ENCODE data around the gene IL17RA.
"Not testable (repeated sequence)": the region's sequence is repeated elsewhere in the genome, so short reads cannot be mapped to it uniquely, and the experiment has no call there.

Gene IL17RA, protein sequence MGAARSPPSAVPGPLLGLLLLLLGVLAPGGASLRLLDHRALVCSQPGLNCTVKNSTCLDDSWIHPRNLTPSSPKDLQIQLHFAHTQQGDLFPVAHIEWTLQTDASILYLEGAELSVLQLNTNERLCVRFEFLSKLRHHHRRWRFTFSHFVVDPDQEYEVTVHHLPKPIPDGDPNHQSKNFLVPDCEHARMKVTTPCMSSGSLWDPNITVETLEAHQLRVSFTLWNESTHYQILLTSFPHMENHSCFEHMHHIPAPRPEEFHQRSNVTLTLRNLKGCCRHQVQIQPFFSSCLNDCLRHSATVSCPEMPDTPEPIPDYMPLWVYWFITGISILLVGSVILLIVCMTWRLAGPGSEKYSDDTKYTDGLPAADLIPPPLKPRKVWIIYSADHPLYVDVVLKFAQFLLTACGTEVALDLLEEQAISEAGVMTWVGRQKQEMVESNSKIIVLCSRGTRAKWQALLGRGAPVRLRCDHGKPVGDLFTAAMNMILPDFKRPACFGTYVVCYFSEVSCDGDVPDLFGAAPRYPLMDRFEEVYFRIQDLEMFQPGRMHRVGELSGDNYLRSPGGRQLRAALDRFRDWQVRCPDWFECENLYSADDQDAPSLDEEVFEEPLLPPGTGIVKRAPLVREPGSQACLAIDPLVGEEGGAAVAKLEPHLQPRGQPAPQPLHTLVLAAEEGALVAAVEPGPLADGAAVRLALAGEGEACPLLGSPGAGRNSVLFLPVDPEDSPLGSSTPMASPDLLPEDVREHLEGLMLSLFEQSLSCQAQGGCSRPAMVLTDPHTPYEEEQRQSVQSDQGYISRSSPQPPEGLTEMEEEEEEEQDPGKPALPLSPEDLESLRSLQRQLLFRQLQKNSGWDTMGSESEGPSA

DNA sequence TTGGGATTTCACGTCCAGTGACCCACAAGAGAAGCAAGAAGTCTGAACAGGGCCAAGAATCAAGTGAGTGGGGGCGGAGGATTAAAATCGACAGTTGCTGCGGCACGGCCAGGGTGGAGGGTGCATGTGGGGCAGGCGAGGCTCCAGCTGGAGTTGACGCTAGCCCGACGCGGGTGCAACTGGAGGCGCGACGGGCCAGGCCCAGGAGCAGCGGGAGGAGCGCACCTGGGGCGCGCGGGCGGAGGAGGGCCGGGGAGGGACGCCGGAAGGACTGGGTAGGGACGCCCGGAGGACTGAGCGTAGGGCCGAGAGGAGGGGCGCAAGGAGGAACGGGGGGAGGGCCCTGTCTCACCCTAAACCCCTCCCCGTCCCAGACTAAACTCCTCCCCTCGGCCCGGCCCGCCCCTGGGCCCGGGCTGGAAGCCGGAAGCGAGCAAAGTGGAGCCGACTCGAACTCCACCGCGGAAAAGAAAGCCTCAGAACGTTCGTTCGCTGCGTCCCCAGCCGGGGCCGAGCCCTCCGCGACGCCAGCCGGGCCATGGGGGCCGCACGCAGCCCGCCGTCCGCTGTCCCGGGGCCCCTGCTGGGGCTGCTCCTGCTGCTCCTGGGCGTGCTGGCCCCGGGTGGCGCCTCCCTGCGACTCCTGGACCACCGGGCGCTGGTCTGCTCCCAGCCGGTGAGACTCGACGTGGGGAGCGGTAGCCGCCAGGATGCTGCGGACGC lies at the start of gene IL17RA:
IL17RA (plus strand) TSS at position 447 of the 723 bp plus-strand sequence; CDS start at position 539, 92 bp downstream.
- DNase-seq (ENCODE audit: low spot score), result peak; percentile 94

DNA sequence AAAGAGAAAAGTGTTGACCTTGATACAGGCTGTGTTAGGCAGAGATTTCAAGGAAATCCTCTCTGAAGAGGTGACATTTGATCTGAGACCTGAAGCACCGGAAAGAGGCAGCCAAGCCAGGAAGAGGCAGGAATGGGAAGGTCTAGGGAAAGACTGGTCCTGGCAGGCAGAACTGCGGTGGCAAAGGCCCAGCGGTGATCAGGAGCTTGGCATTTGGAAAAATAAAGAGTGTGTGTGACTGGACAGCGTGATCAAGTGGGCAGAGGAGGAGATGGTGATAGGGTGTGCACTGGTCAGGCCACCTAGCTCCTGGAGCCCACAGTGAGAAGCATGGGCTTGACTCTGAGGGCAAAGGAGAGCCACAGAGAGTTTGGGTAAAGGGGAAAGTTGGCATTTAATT lies 49.6 kb upstream of the IL17RA start:
- no peak for DNase-seq (ENCODE audit: low spot score)

DNA sequence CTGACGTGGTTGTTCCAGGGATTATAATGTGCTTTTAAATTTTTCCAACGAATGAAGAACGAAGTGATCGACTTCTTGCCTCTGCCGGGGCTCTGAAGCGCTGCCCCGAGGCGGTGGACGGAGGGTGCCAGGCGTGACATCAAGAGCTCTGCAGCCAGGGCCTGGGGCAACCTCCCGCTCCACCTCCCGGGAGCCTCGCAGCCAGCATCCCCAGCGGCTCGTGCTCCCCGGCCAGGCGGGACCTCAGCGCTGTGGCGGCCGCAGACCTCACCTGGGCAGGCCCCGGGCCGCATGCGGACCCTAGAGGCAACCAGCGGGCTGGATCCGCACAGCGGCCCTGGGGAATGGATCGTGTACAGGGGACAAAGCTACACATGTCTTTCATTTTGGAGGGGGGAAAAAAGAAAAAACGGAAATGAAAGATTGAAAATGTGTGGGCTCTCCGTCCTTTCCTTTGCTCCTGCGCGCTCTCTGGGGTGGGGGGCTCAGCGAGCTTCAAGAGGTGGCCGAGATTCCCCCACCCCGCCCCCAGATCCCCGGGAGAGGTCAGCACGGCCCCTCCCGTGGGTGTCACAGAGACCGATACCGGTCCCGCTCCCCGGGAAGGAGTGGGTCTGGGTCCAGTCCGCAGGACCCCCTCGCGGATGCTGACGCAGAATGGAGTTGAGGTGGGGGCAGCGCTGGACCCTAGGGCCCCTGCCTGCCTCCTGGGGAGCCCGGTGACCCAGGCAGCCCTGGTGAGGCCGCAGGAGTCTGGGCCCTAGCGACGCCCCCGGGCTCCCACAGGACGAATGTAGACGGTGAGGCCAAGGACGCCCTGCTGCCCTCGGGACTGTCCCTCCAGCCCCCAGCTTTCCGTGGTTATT lies 48.6 kb upstream of the IL17RA start:
- DNase-seq (ENCODE audit: low spot score), result not testable (repeated sequence)

DNA sequence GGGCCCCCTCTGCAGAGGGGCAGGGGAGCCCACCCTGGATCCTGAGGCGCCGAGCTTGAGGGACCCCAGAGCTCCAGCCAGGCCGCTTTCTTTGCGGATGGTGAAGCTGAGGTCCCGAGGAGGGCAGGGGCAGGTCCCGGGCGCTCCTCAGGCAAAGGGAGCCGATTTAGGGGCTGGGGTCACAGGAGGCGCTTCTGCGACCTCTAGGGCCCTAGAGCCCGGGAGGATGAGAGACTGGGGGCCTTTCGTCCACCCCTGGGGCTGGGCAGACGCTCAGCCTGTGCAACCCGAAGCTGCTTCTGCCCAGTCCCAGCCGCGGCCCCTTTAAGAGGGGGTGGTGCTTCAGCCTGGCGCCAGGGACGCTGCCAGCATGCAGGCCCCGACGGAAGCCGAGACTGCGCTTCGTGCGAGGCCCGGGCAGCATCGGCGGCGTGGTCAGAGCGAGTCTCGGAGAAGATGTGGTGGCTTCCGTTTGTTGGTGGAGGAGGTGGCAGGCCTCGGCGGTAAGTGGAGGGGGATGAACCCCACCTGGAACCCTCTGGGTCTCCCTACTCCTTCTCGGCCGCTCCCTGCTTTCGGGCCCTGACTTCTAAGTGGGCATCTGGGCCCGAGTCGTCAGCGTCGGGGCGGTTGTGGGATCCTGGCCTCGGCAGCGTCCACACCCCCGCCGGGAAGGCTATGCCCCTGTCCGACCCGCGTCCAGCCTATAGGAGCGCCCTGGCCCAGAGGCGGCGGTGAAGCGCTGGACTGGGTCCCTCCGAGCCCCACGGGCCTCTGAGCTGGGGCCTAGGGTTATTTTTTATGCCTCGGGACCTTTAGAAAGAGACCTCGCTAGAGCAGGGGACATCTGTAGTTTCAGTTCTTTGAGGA lies 47.7 kb upstream of the IL17RA start:
- DNase-seq (ENCODE audit: low spot score), result not testable (repeated sequence)

DNA sequence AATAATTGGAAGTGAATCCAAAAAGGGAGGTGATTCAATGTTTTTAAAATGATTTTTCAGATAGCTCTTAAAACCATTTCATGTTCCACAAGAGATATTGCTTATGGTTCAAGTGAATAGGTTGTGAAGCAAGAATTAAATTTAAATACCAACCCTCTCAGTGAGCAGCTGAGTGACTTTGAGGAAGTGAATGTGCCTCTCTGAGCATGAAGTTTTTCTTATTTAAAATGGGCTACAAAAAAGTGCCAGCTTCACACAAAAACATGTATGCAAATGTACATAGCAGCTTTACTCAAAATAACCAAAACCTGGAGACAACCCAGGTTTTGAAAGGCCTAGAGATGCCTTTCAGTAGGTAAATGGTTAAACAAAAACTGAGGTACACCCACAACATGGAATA lies 41.3 kb upstream of the IL17RA start:
- no peak for DNase-seq (ENCODE audit: low spot score)

DNA sequence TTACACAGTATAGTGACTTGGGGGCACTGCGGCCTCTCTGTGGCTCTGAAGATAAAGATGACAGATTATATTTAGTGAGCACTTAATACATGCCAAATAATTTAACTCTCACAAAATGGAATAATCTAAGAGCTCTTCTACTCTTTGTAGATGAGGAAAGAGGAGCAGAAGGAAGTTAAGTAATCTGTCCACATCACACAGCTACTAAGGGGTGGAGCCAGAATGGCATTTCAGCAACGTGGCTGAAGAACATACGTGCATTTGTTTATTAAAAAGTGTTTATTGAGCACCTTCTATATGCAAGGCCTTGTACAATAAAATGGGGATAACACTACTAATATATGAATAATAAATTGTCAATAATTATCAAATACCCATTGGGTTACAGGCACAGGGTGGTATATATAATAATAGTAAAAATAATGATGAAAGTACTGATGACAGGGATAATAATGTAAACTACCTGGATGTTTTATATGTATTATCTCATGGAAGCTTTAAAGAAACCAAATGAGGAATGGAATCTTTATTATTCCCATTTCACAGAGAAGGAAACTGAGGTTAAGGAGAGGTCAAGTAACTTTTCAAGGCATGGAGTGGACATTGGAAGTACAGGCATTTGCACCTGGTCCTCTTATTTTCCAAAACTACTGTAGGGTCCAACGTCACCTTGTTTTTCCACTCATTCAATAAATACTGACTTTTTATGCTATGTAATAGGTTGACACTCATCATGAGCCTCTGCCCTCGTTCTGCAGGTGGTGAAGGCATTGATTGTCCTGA lies 38.0 kb upstream of the IL17RA start:
- no peak for DNase-seq (ENCODE audit: low spot score)

DNA sequence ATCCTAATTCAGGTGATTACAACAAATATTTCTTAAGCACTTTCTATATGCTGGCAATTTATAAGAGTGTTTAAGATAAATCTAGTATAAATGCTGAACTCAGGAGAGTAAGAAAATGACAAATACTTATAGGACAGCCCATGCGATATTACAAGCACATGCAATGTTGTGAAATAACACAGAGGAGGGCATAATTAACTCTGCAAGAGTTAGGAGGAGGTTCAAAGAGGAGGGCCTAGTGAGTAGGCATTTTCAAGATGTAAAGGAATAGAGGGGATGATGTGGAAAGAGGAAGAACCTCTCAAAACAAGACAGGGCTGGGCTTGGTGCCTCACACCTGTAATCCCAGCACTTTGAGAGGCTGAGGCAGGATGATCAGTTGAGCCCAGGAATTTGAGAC lies 37.1 kb upstream of the IL17RA start:
- no peak for DNase-seq (ENCODE audit: low spot score)

DNA sequence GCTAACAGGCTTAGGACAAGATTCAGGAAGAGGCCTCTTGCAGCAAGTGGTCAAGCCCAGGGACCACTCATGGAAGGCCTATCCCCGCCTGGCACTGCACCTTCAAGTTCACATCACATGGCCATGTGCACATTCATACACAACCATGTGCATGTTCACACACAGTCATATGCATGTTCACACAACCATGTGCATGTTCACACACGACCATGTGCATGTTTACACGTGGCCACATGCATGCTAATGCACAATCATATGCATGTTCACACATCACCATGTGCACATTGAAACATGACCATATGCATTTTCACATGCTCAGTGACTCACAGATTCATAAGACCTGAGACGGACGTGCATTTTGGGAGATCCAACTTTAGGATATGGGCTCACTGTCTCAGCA lies 28.7 kb upstream of the IL17RA start:
- DNase-seq (ENCODE audit: low spot score), result no peak

DNA sequence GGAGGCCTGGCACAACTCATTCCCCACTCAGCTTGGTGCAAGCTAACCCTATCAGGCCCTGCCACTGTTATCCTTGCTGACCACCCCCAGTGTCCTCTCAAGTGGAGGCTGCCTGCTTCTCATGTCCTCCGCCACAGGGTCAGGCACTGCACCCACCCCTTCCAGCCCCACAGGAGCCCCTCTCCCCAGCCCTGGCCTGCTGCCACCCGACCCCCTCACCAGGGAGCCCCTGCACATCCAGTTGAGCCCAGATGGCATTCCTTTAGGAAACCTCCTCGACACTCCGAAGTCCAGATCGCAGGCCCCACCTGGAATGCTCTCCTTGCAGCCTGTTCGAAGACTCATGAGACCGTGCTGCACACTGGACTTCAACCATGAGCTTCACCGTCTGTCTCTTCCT lies 28.0 kb upstream of the IL17RA start:
- no peak for DNase-seq (ENCODE audit: low spot score)

DNA sequence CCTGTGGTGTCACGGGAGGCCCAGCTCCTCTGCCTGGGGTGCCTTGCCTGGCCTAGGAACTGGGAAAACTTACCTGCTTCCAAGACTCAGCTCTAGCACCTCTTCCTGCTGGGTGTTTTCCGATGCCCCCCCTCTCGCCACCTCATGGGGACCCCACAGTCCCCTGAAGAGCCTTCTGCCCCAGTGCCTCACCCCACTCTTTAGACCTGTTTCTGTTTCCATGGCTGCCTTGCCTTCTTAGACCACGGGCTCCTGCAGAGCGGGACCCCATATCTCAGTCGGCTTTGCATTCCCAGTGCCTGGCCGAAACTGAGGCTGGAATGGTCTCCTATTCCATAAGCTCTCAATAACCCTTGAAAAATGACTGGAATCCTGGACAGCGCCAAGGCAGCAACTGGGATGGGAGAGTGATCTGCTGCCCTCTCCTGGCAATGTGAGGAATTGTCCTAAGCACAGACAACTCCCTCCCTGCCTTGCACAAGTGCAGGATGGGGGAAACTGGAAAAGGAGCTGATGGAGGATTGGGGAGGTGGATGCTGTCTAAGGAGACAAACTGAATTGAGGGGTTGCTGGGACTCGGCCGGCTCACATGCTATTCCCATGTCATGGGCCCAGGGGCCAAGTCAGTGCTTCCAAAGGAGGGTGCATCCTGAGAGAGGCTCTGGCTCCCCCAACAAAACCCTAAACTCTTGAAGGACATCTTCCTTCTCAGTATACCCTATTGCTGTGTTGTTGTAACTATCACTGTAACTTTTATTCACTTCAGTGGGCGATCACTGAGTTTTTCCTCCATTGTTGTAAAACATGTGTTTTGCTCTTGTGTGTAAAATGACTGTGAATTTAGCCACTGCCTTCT lies 26.6 kb upstream of the IL17RA start:
- peak; percentile 30 for DNase-seq (ENCODE audit: low spot score)

DNA sequence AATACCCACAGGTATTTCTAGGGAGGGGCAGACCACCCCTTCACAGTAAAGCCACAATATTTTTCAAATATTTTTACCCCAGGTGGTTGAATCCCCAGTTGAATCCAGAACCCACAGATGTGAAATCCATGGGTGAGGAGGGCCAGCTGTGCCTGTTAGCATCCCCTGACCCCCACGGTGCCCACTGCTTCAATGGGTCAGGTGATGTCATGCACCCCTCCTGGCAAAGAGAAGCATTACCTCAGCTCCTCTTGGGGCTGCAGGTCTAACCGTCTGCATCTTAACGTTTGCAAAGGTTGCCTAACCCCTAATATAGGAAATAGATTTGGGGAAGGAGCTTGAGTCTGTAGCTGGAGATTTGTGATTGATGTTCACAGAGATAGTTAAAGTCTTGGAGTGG lies 24.7 kb upstream of the IL17RA start:
- DNase-seq (ENCODE audit: low spot score), result no peak

DNA sequence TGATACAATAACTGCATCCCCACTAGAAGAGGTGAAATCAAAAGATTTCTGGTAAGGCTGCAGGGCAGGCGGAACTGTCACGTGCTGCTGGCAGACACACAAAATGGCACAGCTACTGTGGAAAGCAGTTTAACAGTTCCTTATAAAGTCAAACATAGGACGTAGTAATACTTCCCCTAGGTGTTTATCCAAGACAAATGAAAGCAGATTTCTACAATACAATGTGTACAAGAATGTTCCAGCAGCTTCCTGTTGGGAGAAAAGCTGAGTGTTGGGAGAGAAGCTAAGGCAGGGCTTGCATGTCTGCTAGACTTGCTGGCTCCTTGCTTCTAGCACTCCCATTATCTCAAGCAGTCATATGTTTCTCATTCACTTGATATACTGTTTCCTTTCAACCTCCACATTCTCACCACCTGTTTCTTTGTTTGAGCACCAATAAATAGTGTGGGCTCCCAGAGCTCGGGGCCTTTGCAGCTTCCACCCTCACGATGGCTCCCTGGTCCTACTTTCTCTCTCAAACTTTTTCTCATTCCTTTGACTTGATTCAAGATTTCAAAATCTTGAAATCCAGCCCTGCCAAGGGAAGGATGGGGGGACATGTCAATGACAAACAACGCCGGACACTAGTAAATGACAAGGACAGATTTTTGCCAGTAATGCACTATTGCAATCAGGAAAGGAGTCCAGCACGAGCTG lies 21.2 kb upstream of the IL17RA start:
- no peak for DNase-seq (ENCODE audit: low spot score)

DNA sequence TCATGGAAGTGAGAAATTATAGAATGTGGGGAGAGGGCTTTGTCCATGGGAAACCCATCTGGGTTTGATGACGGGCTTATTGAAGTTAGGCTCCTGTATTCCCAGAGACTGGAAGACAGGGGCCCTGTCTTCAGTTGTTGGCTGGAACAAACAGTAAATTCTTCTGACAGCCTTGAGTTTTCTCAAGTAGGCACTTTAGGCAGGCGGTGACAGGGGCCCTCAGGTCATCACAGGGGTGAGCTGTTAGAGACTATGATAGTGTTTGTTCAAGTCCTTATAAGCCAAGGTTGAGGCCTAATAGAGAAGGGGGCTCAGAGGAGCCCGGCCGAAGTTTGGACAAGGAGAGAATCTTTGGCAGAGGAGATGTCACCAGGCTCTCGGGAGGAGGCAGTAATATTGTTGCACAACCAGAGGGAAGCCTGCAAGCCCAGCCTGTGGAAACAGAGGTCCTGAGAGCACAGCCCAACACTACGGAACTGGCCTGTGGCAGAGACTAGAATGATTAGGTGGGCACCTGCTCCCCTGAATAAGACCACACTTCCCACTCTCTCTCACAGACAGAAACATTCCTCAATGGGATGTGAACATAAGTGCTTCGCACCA lies 20.2 kb upstream of the IL17RA start:
- DNase-seq (ENCODE audit: low spot score), result no peak

DNA sequence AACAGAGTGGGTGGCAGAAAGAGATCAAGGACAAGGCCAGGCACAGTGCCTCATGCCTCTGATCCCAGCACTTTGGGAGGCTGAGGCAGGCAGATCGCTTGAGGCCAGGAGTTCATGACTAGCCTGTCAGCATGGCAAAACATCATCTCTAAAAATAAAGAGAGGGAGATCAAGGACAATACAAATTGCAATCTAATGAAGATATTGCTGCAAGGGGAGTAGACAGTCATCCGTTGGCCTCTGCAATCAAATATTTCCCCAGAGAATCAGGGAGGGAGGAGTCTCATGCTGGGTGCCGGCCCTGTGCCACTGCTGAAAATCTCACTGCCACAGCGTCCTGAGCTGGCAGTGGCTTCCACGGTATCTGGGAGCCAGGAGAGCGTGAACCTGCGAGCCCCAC lies 19.4 kb upstream of the IL17RA start:
- no peak for DNase-seq (ENCODE audit: low spot score)

DNA sequence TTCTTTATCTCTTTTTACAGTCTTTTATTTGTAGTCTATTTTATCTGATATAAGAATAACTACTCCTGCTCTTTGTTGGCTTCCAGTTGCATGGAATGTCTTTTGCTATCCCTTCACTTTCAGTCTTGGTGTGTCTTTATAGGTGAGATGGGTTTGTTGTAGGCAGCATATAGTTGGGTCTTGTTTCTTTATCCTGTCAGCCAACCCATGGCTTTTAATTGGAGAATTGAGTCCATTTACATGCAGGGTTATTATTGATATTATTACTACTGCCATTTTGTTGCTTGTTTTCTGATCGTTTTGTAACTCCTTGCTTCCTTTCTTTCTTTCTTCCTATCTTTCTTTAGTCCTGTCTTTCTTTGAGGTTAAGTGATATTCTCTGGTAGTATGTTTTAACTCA lies 11.9 kb upstream of the IL17RA start:
- DNase-seq (ENCODE audit: low spot score), result no peak

DNA sequence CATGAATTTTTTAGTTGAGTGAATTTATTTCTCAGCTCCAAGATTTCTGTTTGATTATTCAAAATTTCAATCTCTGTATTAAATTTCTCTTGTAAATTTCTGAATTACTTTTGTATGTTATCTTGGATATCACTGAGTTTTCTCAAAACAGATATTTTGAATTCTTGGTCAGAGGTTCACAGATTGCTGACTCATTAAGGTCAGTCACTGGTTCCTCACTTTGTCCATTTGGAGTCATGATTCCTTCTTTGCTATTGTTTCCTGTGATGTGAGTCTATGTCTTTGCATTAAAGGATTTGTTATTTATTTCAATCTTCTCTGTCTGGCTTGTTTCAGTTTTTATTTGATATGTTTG lies 10.2 kb upstream of the IL17RA start:
- no peak for DNase-seq (ENCODE audit: low spot score)

DNA sequence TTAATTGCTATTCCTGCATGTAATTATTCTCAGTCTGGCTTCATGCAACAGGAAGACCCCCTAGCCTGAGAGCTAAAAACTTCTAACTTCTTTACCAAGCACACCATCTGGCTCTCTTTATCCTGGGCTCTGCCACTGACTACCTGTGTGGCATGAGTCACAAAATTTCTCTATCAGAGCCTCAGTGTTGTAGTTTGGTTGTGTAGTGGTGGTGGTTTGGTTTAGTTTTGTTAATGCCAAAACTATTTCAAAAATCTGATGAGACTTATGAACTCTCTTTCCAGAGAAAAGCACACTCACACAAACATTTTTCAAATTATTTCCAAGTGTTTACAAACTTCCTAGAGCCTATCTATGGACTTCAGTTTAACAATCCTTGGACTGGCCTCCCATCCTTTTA lies 7.5 kb upstream of the IL17RA start:
- no peak for DNase-seq (ENCODE audit: low spot score)

DNA sequence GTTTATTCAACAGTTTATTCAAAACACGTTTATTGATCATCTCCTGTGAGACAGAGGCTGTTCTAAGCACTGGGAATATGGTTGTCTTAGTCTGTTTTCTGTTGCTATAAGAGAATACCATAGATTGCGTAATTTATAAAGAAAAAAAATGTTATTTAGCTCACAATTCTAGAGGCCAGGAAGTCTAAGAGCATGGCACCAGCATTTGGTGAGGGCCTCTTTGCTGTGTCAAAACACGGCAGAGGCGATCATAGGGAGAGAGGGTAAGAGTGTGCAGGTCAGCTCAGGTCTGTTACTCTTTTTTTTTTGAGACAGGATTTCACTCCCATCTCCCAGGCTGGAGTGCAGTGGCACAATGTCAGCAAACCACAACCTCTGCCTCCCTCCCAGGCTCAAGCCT lies 5.2 kb upstream of the IL17RA start:
- DNase-seq (ENCODE audit: low spot score), result no peak
